Stimulated activated CD4-positive, alpha-beta T cell treated with anti-CD3 and anti-CD28 coated beads, Interleukin-2, amount 100 ng/mL, for 48 hours (primary cell): ENCODE data around the gene GALR3.

Experiments
- DNase-seq, 2 donors: peaks; one replicate each; pipeline ENCODE4 v3.0.0-alpha.2; 2020

The GALR3 gene

GRCh38 chr22:37824674-37825641 lies 1.8 kb downstream of the GALR3 start:
- DNase-seq, result no peak

- DNase-seq, result no peak
Observed at GRCh38 chr22:37827056-37827455, 3.9 kb downstream of the GALR3 start.

GRCh38 chr22:37830093-37830842 lies 7.1 kb downstream of the GALR3 start:
- no peak for DNase-seq

- DNase-seq, result no peak
Observed at GRCh38 chr22:37831472-37831871, 8.3 kb downstream of the GALR3 start.

- DNase-seq, result no peak
Observed at GRCh38 chr22:37832022-37832857, 9.1 kb downstream of the GALR3 start.

- DNase-seq, result no peak
Observed at GRCh38 chr22:37842015-37842793, 19.0 kb downstream of the GALR3 start.

- peak; percentile 37 to 41 for DNase-seq
Observed at GRCh38 chr22:37843741-37844089, 20.5 kb downstream of the GALR3 start.

- DNase-seq, result no peak
Observed at GRCh38 chr22:37844904-37845329, 21.7 kb downstream of the GALR3 start.

- no peak for DNase-seq
Observed at GRCh38 chr22:37846433-37846832, 23.3 kb downstream of the GALR3 start.

GRCh38 chr22:37848587-37849088 lies 25.5 kb downstream of the GALR3 start:
- DNase-seq, result peak in 1 of 2 donors; percentile 17

GRCh38 chr22:37849089-37849751 lies 26.0 kb downstream of the GALR3 start, which contains the start of gene EIF3L:
TSS of gene EIF3L (plus strand) at chr22:37849419. CDS start at chr22:37849450, 31 bp downstream.
- peak; percentile 83 to 84 for DNase-seq

- DNase-seq, result no peak
Observed at GRCh38 chr22:37850801-37851200, 27.6 kb downstream of the GALR3 start.

- DNase-seq, result no peak
Observed at GRCh38 chr22:37852418-37852817, 29.2 kb downstream of the GALR3 start.

GRCh38 chr22:37854946-37855345 lies 31.8 kb downstream of the GALR3 start:
- no peak for DNase-seq

- no peak for DNase-seq
Observed at GRCh38 chr22:37855462-37855861, 32.3 kb downstream of the GALR3 start.

- DNase-seq, result no peak
Observed at GRCh38 chr22:37860796-37861421, 37.7 kb downstream of the GALR3 start.

- no peak for DNase-seq
Observed at GRCh38 chr22:37862570-37863325, 39.6 kb downstream of the GALR3 start.

GRCh38 chr22:37865510-37865909 lies 42.3 kb downstream of the GALR3 start:
- no peak for DNase-seq

- no peak for DNase-seq
Observed at GRCh38 chr22:37870273-37870672, 47.1 kb downstream of the GALR3 start.
